Skeletal muscle cell (primary cell): Measurements from ENCODE around the gene USP48.
A peak's percentile ranks its signal among the peaks of the same experiment; 100 is the strongest.

Experiments used
- DNase-seq: peaks from one replicate; pipeline ENCODE4 v3.0.0-alpha.2; 2010; ENCODE audit warnings: low read depth
- H3K4me3 ChIP-seq: 2 replicates; pipeline ENCODE4 v1.5.1; 2011; ENCODE audit warnings: low read depth, mild to moderate bottlenecking, control low read depth, low read length, moderate library complexity

The USP48 gene

GRCh38 chr1:21663248-21663950 is 119.5 kb downstream of the USP48 start:
- DNase-seq, result no peak
- no peak overlapping the region for H3K4me3 ChIP-seq

- no peak for DNase-seq
These were observed 120.3 kb downstream of the USP48 start for GRCh38 chr1:21662426-21663247.

GRCh38 chr1:21661886-21662285 is 121.1 kb downstream of the USP48 start:
- H3K4me3 ChIP-seq, result no peak overlapping the region
- no peak for DNase-seq

More at GRCh38 chr1:21662426-21663247, 120.3 kb downstream of the USP48 start:
- no peak overlapping the region for H3K4me3 ChIP-seq

GRCh38 chr1:21659924-21660326 is 123.0 kb downstream of the USP48 start:
- H3K4me3 ChIP-seq, result no peak overlapping the region
- DNase-seq, result no peak

GRCh38 chr1:21659099-21659923 is 123.6 kb downstream of the USP48 start:
- no peak for DNase-seq
- H3K4me3 ChIP-seq, result peak overlapping the region; percentile 31

GRCh38 chr1:21657456-21658190 is 125.3 kb downstream of the USP48 start:
- no peak for DNase-seq
- H3K4me3 ChIP-seq, result no peak overlapping the region

GRCh38 chr1:21655748-21656147 is 127.2 kb downstream of the USP48 start:
- DNase-seq, result no peak
- no peak overlapping the region for H3K4me3 ChIP-seq

- no peak overlapping the region for H3K4me3 ChIP-seq
- DNase-seq, result no peak
These were observed 127.7 kb downstream of the USP48 start for GRCh38 chr1:21655259-21655658.

- no peak for DNase-seq
These were observed 128.7 kb downstream of the USP48 start for GRCh38 chr1:21654209-21654608.

GRCh38 chr1:21653744-21654100 is 129.2 kb downstream of the USP48 start:
- no peak for DNase-seq
- no peak overlapping the region for H3K4me3 ChIP-seq

More at GRCh38 chr1:21654209-21654608, 128.7 kb downstream of the USP48 start:
- H3K4me3 ChIP-seq, result no peak overlapping the region

- no peak for DNase-seq
- no peak overlapping the region for H3K4me3 ChIP-seq
These were observed 129.8 kb downstream of the USP48 start for GRCh38 chr1:21652937-21653743.

GRCh38 chr1:21652101-21652936 is 130.6 kb downstream of the USP48 start:
- no peak overlapping the region for H3K4me3 ChIP-seq
- no peak for DNase-seq

- DNase-seq, result no peak
These were observed 131.5 kb downstream of the USP48 start for GRCh38 chr1:21651214-21652042.

GRCh38 chr1:21650400-21650799 is 132.5 kb downstream of the USP48 start:
- DNase-seq, result no peak
- H3K4me3 ChIP-seq, result no peak overlapping the region

More at GRCh38 chr1:21651214-21652042, 131.5 kb downstream of the USP48 start:
- H3K4me3 ChIP-seq, result peak overlapping the region; percentile 38

- DNase-seq, result no peak
- no peak overlapping the region for H3K4me3 ChIP-seq
These were observed 133.6 kb downstream of the USP48 start for GRCh38 chr1:21649315-21649714.

- no peak for DNase-seq
These were observed 134.2 kb downstream of the USP48 start for GRCh38 chr1:21648791-21649190.

GRCh38 chr1:21648352-21648730 is 134.6 kb downstream of the USP48 start:
- DNase-seq, result no peak

More at GRCh38 chr1:21648791-21649190, 134.2 kb downstream of the USP48 start:
- H3K4me3 ChIP-seq, result no peak overlapping the region

More at GRCh38 chr1:21648352-21648730, 134.6 kb downstream of the USP48 start:
- H3K4me3 ChIP-seq, result no peak overlapping the region
